Mucosa of descending colon (tissue), 3 donors: Measurements from ENCODE around the gene NLGN4X. TPM values are rescaled to one million over a fixed set of nuclear protein-coding genes. Genes with fewer than 3 reads are reported as not detected.

Experiments used
- ATAC-seq: fragments of 200-7000 bp; cut with Tn5 transposase; one replicate; pipeline ENCODE4 v1.9.1; 2020; ENCODE audit warnings: mild to moderate bottlenecking, moderate library complexity
- DNase-seq, 3 donors: peaks; one replicate each; pipeline ENCODE4 v3.0.0-alpha.2; 2020
- H3K36me3 ChIP-seq: fragments of 200-600 bp; one replicate; pipeline ENCODE4 v1.8.0; 2021; ENCODE audit warnings: low read depth, mild to moderate bottlenecking
- H3K4me1 ChIP-seq: fragments of 200-600 bp; one replicate; pipeline ENCODE4 v1.8.0; 2021; ENCODE audit warnings: low read depth, mild to moderate bottlenecking
- H3K4me3 ChIP-seq: fragments of 200-600 bp; one replicate; pipeline ENCODE4 v1.8.0; 2021; ENCODE audit warnings: mild to moderate bottlenecking
- H3K9me3 ChIP-seq: fragments of 200-600 bp; one replicate; pipeline ENCODE4 v1.8.0; 2021; ENCODE audit warnings: mild to moderate bottlenecking
- CTCF ChIP-seq: fragments of 200-600 bp; IDR thresholded peaks from one replicate; pipeline ENCODE4 v1.8.0; 2022; ENCODE audit warnings: antibody characterized with exemption, mild to moderate bottlenecking
- intact Hi-C, 2 donors: fragments of 100-400 bp; cut with DNase I in 1 of 2; cut with micrococcal nuclease in 1 of 2; formaldehyde crosslinking; loops; one replicate each; pipeline versions ENCODE4 v1.11.0 to v1.11.1; 2022; cut with DNase I, micrococcal nuclease
- total RNA-seq, 3 donors: library from RNA; stranded (reverse); fragmentation: NEBNext Ultra II Directional in 2 of 3; extraction: Animal tissue kit (Norgen Biotek cat#: 25700) in 2 of 3; gene quantifications; one replicate each; pipeline versions ENCODE4 v1.2.1 to v1.2.4, GENCODE V29; 2021 to 2023
- donor health status: DM: no; HTN: no; CAD: no; lungs with moderate emphysema.
- donor health status: DM: no; HTN: no; CAD: no.
- donor health status: DM: no; HTN: yes; CAD: no.

NLGN4X gene
- total RNA-seq, 3 donors from 2014 or later, result 0.93 to 6.2 (median 1.1) TPM

- Histone ChIP-seq H3K36me3 (no peaks in the 10 kb centered on the region), H3K4me3 (no peak overlapping the region), H3K9me3 (no peaks in the 10 kb centered on the region), H3K4me1 (no peaks in the 10 kb centered on the region)
- intact Hi-C loops, result no loop called here
- ATAC-seq, result no peak
- TF ChIP-seq CTCF, result no peak
- peak in 1 of 3 donors; percentile 2 for DNase-seq
These were observed 43.7 kb downstream of the NLGN4X start for GRCh38 chrX:6184900-6185515.

GRCh38 chrX:6175914-6176313 lies 52.8 kb downstream of the NLGN4X start:
- intact Hi-C loops, result no loop called here
- ATAC-seq (no peak), DNase-seq (no peak)
- Histone ChIP-seq H3K4me3 (no peak overlapping the region), H3K36me3 (no peaks in the 10 kb centered on the region), H3K4me1 (no peaks in the 10 kb centered on the region), H3K9me3 (no peaks in the 10 kb centered on the region)
- TF ChIP-seq CTCF, result no peak

- H3K36me3 ChIP-seq, result no peaks in the 10 kb centered on the region
- no peak for DNase-seq
- TF ChIP-seq CTCF, result no peak
- H3K9me3 ChIP-seq, result no peaks in the 10 kb centered on the region
- no peak overlapping the region for H3K4me3 ChIP-seq
- no peaks in the 10 kb centered on the region for H3K4me1 ChIP-seq
- intact Hi-C loops, result no loop called here
- ATAC-seq, result no peak
These were observed 58.2 kb downstream of the NLGN4X start for GRCh38 chrX:6170424-6170823.

- no peaks in the 10 kb centered on the region for H3K4me1 ChIP-seq
- H3K36me3 ChIP-seq, result no peaks in the 10 kb centered on the region
- TF ChIP-seq CTCF, result no peak
- ATAC-seq, result no peak
- no peak for DNase-seq
- intact Hi-C loops, result no loop called here
- H3K4me3 ChIP-seq, result no peak overlapping the region
- no peaks in the 10 kb centered on the region for H3K9me3 ChIP-seq
These were observed 59.3 kb downstream of the NLGN4X start for GRCh38 chrX:6169407-6169806.

GRCh38 chrX:6163721-6164120 lies 64.9 kb downstream of the NLGN4X start:
- no peaks in the 10 kb centered on the region for H3K4me1 ChIP-seq
- ATAC-seq (no peak), DNase-seq (no peak)
- intact Hi-C loops, result no loop called here
- H3K4me3 ChIP-seq, result no peak overlapping the region
- no peaks in the 10 kb centered on the region for H3K36me3 ChIP-seq
- no peak for TF ChIP-seq CTCF
- no peaks in the 10 kb centered on the region for H3K9me3 ChIP-seq

GRCh38 chrX:6159468-6159867 lies 69.2 kb downstream of the NLGN4X start:
- ATAC-seq (no peak), DNase-seq (no peak)
- H3K4me3 ChIP-seq, result no peak overlapping the region
- H3K36me3 ChIP-seq, result no peaks in the 10 kb centered on the region
- TF ChIP-seq CTCF, result no peak
- no peaks in the 10 kb centered on the region for H3K4me1 ChIP-seq
- no peaks in the 10 kb centered on the region for H3K9me3 ChIP-seq
- intact Hi-C loops, result no loop called here
